Activated CD4-positive, alpha-beta T cell treated with anti-CD3 and anti-CD28 coated beads, Interleukin-2, Interleukin-4, amounts not matched to agents 100 ng/mL and 50 ng/mL, durations not matched to agents 16 hours and 8 hours (primary cell): ENCODE results near the gene BLOC1S2.
A peak's percentile ranks its signal among the peaks of the same experiment; 100 is the strongest.
"Not testable (repeated sequence)": the region's sequence is repeated elsewhere in the genome, so short reads cannot be mapped to it uniquely, and the experiment has no call there.

Source experiments
- DNase-seq: peaks from one replicate; pipeline ENCODE4 v3.0.0-alpha.2; 2020; ENCODE audit warnings: low spot score

The BLOC1S2 gene

GRCh38 chr10:100291356-100291755, 4.9 kb upstream of the BLOC1S2 start:
- DNase-seq, result no peak

GRCh38 chr10:100289641-100290040, 3.2 kb upstream of the BLOC1S2 start:
- DNase-seq, result no peak

- no peak for DNase-seq
Observed at GRCh38 chr10:100288196-100288595, 1.7 kb upstream of the BLOC1S2 start.

- no peak for DNase-seq
Observed at GRCh38 chr10:100287756-100288155, 1.3 kb upstream of the BLOC1S2 start.

- not testable (repeated sequence) for DNase-seq
Observed at GRCh38 chr10:100285326-100285725, 1.2 kb downstream of the BLOC1S2 start.

GRCh38 chr10:100282907-100283306, 3.6 kb downstream of the BLOC1S2 start:
- DNase-seq, result no peak

GRCh38 chr10:100276971-100277370, 9.5 kb downstream of the BLOC1S2 start:
- DNase-seq, result not testable (repeated sequence)

GRCh38 chr10:100267239-100268104, 19.0 kb downstream of the BLOC1S2 start, which contains the start of gene CWF19L1:
Gene CWF19L1 (minus strand): TSS chr10:100267638. CDS start chr10:100267593, 45 bp downstream.
- DNase-seq, result peak; percentile 85

- DNase-seq, result no peak
Observed at GRCh38 chr10:100265821-100266485, 20.5 kb downstream of the BLOC1S2 start.

GRCh38 chr10:100254191-100254590, 32.3 kb downstream of the BLOC1S2 start:
- no peak for DNase-seq

- DNase-seq, result no peak
Observed at GRCh38 chr10:100253041-100253440, 33.4 kb downstream of the BLOC1S2 start.

GRCh38 chr10:100248820-100249219, 37.7 kb downstream of the BLOC1S2 start:
- DNase-seq, result no peak

- no peak for DNase-seq
Observed at GRCh38 chr10:100245484-100246220, 40.8 kb downstream of the BLOC1S2 start.

GRCh38 chr10:100239851-100240250, 46.6 kb downstream of the BLOC1S2 start:
- DNase-seq, result no peak

- DNase-seq, result peak; percentile 50
Observed at GRCh38 chr10:100238429-100238828, 48.1 kb downstream of the BLOC1S2 start.

GRCh38 chr10:100232101-100232500, 54.4 kb downstream of the BLOC1S2 start:
- no peak for DNase-seq

- DNase-seq, result no peak
Observed at GRCh38 chr10:100229819-100230422, 56.6 kb downstream of the BLOC1S2 start.

GRCh38 chr10:100223879-100224278, 62.6 kb downstream of the BLOC1S2 start:
- no peak for DNase-seq
